WTC11 (cell line): Measurements from ENCODE around the gene AP5B1.

Source experiments
- ETV6 ChIP-seq: sonication (generic); formaldehyde crosslinking; IDR thresholded peaks from 2 replicates; pipeline ENCODE4 v1.8.1; 2022; ENCODE audit warnings: mild to moderate bottlenecking, missing genetic modification reagents
- IRF1 ChIP-seq: sonication (generic); formaldehyde crosslinking; IDR thresholded peaks from 2 replicates; pipeline ENCODE4 v1.8.0; 2023; ENCODE audit warnings: missing genetic modification reagents
- JUN ChIP-seq: sonication (generic); formaldehyde crosslinking; IDR thresholded peaks from 2 replicates; pipeline ENCODE4 v1.8.0; 2023; ENCODE audit warnings: mild to moderate bottlenecking, missing genetic modification reagents
- SP1 ChIP-seq: sonication (generic); formaldehyde crosslinking; conservative IDR thresholded peaks from 2 replicates; pipeline ENCODE4 v1.8.1; 2022; ENCODE audit warnings: missing genetic modification reagents
- TF ChIP-seq, protein P1 (sequence below): sonication (generic); formaldehyde crosslinking; IDR thresholded peaks from 2 replicates; pipeline ENCODE4 v1.8.1; 2022; ENCODE audit warnings: mild to moderate bottlenecking, missing genetic modification reagents, moderate library complexity, borderline replicate concordance
- TF ChIP-seq, protein P2 (sequence below): sonication (generic); formaldehyde crosslinking; IDR thresholded peaks from 2 replicates; pipeline ENCODE4 v1.8.1; 2023; ENCODE audit warnings: mild to moderate bottlenecking, moderate library complexity, missing genetic modification reagents
- TF ChIP-seq, protein P3 (sequence below): fragments of 200-600 bp; IDR thresholded peaks from 2 replicates; pipeline ENCODE4 v1.8.0; 2022; ENCODE audit warnings: antibody characterized with exemption

GRCh38 chr11:65736810-65737209 is 44.0 kb downstream of the AP5B1 start:
- TF ChIP-seq, protein P1, sequence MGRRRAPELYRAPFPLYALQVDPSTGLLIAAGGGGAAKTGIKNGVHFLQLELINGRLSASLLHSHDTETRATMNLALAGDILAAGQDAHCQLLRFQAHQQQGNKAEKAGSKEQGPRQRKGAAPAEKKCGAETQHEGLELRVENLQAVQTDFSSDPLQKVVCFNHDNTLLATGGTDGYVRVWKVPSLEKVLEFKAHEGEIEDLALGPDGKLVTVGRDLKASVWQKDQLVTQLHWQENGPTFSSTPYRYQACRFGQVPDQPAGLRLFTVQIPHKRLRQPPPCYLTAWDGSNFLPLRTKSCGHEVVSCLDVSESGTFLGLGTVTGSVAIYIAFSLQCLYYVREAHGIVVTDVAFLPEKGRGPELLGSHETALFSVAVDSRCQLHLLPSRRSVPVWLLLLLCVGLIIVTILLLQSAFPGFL (CRISPR knock-in tag) = no peak
- TF ChIP-seq, protein P2, sequence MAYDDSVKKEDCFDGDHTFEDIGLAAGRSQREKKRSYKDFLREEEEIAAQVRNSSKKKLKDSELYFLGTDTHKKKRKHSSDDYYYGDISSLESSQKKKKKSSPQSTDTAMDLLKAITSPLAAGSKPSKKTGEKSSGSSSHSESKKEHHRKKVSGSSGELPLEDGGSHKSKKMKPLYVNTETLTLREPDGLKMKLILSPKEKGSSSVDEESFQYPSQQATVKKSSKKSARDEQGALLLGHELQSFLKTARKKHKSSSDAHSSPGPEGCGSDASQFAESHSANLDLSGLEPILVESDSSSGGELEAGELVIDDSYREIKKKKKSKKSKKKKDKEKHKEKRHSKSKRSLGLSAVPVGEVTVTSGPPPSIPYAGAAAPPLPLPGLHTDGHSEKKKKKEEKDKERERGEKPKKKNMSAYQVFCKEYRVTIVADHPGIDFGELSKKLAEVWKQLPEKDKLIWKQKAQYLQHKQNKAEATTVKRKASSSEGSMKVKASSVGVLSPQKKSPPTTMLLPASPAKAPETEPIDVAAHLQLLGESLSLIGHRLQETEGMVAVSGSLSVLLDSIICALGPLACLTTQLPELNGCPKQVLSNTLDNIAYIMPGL (CRISPR knock-in tag) = no peak
- TF ChIP-seq ETV6 = no peak
- TF ChIP-seq, protein P3, sequence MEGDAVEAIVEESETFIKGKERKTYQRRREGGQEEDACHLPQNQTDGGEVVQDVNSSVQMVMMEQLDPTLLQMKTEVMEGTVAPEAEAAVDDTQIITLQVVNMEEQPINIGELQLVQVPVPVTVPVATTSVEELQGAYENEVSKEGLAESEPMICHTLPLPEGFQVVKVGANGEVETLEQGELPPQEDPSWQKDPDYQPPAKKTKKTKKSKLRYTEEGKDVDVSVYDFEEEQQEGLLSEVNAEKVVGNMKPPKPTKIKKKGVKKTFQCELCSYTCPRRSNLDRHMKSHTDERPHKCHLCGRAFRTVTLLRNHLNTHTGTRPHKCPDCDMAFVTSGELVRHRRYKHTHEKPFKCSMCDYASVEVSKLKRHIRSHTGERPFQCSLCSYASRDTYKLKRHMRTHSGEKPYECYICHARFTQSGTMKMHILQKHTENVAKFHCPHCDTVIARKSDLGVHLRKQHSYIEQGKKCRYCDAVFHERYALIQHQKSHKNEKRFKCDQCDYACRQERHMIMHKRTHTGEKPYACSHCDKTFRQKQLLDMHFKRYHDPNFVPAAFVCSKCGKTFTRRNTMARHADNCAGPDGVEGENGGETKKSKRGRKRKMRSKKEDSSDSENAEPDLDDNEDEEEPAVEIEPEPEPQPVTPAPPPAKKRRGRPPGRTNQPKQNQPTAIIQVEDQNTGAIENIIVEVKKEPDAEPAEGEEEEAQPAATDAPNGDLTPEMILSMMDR = no peak
- no peak for TF ChIP-seq JUN (CRISPR knock-in tag)
- TF ChIP-seq SP1 (CRISPR knock-in tag) = no peak
- no peak for TF ChIP-seq IRF1 (CRISPR knock-in tag)
